ENCODE measurements around the gene ZFR2. TPM values are rescaled to one million over a fixed set of nuclear protein-coding genes. Genes with fewer than 3 reads are reported as not detected.
"Not testable (repeated sequence)": the region's sequence is repeated elsewhere in the genome, so short reads cannot be mapped to it uniquely, and the experiment has no call there.

The ZFR2 gene
- total RNA-seq, 2 donors from 2014 or later, result not detected

GRCh38 chr19:3897936-3898335 lies 29.1 kb upstream of the ZFR2 start:
- Histone ChIP-seq H3K4me1 (no peaks in the 10 kb centered on the region), H3K9me3 (no peaks in the 10 kb centered on the region), H3K36me3 (no peaks in the 10 kb centered on the region), H3K9ac (ENCODE audit: low read depth in 2 of 2, low read length in 2 of 2) (no peak overlapping the region), H3K4me3 (no peak overlapping the region), H3K27ac (no peak overlapping the region), H3K27me3 (no peaks in the 10 kb centered on the region)
- DNase-seq, result no peak
- TF ChIP-seq CTCF (IDR thresholded peaks at IDR 0.05), result no peak
- intact Hi-C loops (cut with DNase I), result no loop called here

GRCh38 chr19:3895788-3896187 lies 26.9 kb upstream of the ZFR2 start:
- TF ChIP-seq CTCF (IDR thresholded peaks at IDR 0.05), result no peak
- H3K9ac ChIP-seq (ENCODE audit: low read depth in 2 of 2, low read length in 2 of 2), result no peak overlapping the region
- intact Hi-C loops (cut with DNase I), result no loop called here
- H3K9me3 ChIP-seq, result no peaks in the 10 kb centered on the region
- no peaks in the 10 kb centered on the region for H3K36me3 ChIP-seq
- no peaks in the 10 kb centered on the region for H3K27me3 ChIP-seq
- no peak overlapping the region for H3K4me3 ChIP-seq
- H3K4me1 ChIP-seq, result no peaks in the 10 kb centered on the region
- H3K27ac ChIP-seq, result no peak overlapping the region
- DNase-seq, result no peak

GRCh38 chr19:3894959-3895358 lies 26.1 kb upstream of the ZFR2 start:
- H3K4me1 ChIP-seq; intact Hi-C loops (cut with DNase I); H3K9me3 ChIP-seq; H3K27ac ChIP-seq; H3K4me3 ChIP-seq; H3K27me3 ChIP-seq; DNase-seq; H3K36me3 ChIP-seq; H3K9ac ChIP-seq (ENCODE audit: low read depth in 2 of 2, low read length in 2 of 2): not testable (repeated sequence)

GRCh38 chr19:3893509-3894179 lies 24.8 kb upstream of the ZFR2 start:
- Histone ChIP-seq H3K4me3 (no peak overlapping the region), H3K27ac (no peak overlapping the region), H3K4me1 (no peaks in the 10 kb centered on the region), H3K27me3 (no peaks in the 10 kb centered on the region), H3K9me3 (no peaks in the 10 kb centered on the region), H3K36me3 (no peaks in the 10 kb centered on the region), H3K9ac (ENCODE audit: low read depth in 2 of 2, low read length in 2 of 2) (no peak overlapping the region)
- no peak for TF ChIP-seq CTCF (IDR thresholded peaks at IDR 0.05)
- intact Hi-C loops (cut with DNase I), result no loop called here
- DNase-seq, result no peak

GRCh38 chr19:3890591-3890990 lies 21.8 kb upstream of the ZFR2 start:
- H3K27ac ChIP-seq, result no peak overlapping the region
- no peak overlapping the region for H3K9ac ChIP-seq (ENCODE audit: low read depth in 2 of 2, low read length in 2 of 2)
- no peaks in the 10 kb centered on the region for H3K4me1 ChIP-seq
- DNase-seq, result no peak
- no peaks in the 10 kb centered on the region for H3K27me3 ChIP-seq
- intact Hi-C loops (cut with DNase I), result no loop called here
- no peak overlapping the region for H3K4me3 ChIP-seq
- H3K36me3 ChIP-seq, result no peaks in the 10 kb centered on the region
- no peaks in the 10 kb centered on the region for H3K9me3 ChIP-seq
- no peak for TF ChIP-seq CTCF (IDR thresholded peaks at IDR 0.05)

- Histone ChIP-seq H3K9ac (ENCODE audit: low read depth in 2 of 2, low read length in 2 of 2) (no peak overlapping the region), H3K27ac (no peak overlapping the region), H3K4me3 (no peak overlapping the region), H3K4me1 (no peaks in the 10 kb centered on the region), H3K27me3 (peaks cover 31% of the 10 kb centered on the region), H3K9me3 (no peaks in the 10 kb centered on the region), H3K36me3 (no peaks in the 10 kb centered on the region)
- intact Hi-C loops (cut with DNase I), result no loop called here
- TF ChIP-seq CTCF (IDR thresholded peaks at IDR 0.05), result no peak
- no peak for DNase-seq
Observed at GRCh38 chr19:3882041-3882384, 13.2 kb upstream of the ZFR2 start.
